Activated CD4-positive, alpha-beta T cell treated with anti-CD3 and anti-CD28 coated beads, Interleukin-2, amount 10 ng/mL, durations not matched to agents 24 days and 14 days (primary cell): ENCODE results near the gene PCDHGC5. TPM values are rescaled to one million over a fixed set of nuclear protein-coding genes. Genes with fewer than 3 reads are reported as not detected.

Source experiments
- DNase-seq: peaks from one replicate; pipeline ENCODE4 v3.0.0; 2022
- H3K27ac Mint-ChIP-seq: one replicate; pipeline ENCODE4 v1.8.0; 2022; ENCODE audit warnings: mild to moderate bottlenecking, mixed read lengths
- H3K27me3 Mint-ChIP-seq: one replicate; pipeline ENCODE4 v1.8.0; 2022; ENCODE audit warnings: mixed read lengths
- H3K36me3 Mint-ChIP-seq: one replicate; pipeline ENCODE4 v1.8.0; 2022; ENCODE audit warnings: low read depth, mild to moderate bottlenecking, mixed read lengths
- H3K4me1 Mint-ChIP-seq: one replicate; pipeline ENCODE4 v1.8.0; 2021; ENCODE audit warnings: mixed read lengths
- H3K4me3 Mint-ChIP-seq: one replicate; pipeline ENCODE4 v1.8.0; 2022; ENCODE audit warnings: mild to moderate bottlenecking, moderate library complexity, mixed read lengths
- H3K9me3 Mint-ChIP-seq: one replicate; pipeline ENCODE4 v1.8.0; 2021; ENCODE audit warnings: mixed read lengths
- intact Hi-C: fragments of 100-400 bp; cut with micrococcal nuclease; formaldehyde crosslinking; loops from one replicate; pipeline ENCODE4 v1.15.1; 2023
- total RNA-seq: library from RNA; stranded (reverse); gene quantifications from 2 replicates; pipeline ENCODE4 v1.2.3, GENCODE V29; 2022

Gene PCDHGC5
- total RNA-seq, 1 donor from 2014 or later = not detected

GRCh38 chr5:141495453-141495811, 6.6 kb downstream of the PCDHGC5 start:
- Mint-ChIP-seq H3K27ac (no peak overlapping the region), H3K27me3 (peaks cover 52% of the 10 kb centered on the region), H3K4me1 (peaks cover 2% of the 10 kb centered on the region), H3K9me3 (no peaks in the 10 kb centered on the region), H3K4me3 (no peak overlapping the region), H3K36me3 (no peaks in the 10 kb centered on the region)
- no peak for DNase-seq
- intact Hi-C loops = no loop called here

GRCh38 chr5:141496038-141496437, 7.2 kb downstream of the PCDHGC5 start:
- Mint-ChIP-seq H3K27ac (no peak overlapping the region), H3K4me3 (no peak overlapping the region), H3K27me3 (peaks cover 46% of the 10 kb centered on the region), H3K36me3 (no peaks in the 10 kb centered on the region), H3K4me1 (peaks cover 2% of the 10 kb centered on the region), H3K9me3 (no peaks in the 10 kb centered on the region)
- intact Hi-C loops = no loop called here
- DNase-seq = no peak

GRCh38 chr5:141501761-141502160, 12.9 kb downstream of the PCDHGC5 start:
- H3K9me3 Mint-ChIP-seq = no peaks in the 10 kb centered on the region
- intact Hi-C loops = no loop called here
- H3K27me3 Mint-ChIP-seq = peaks cover 4% of the 10 kb centered on the region
- H3K4me1 Mint-ChIP-seq = no peaks in the 10 kb centered on the region
- H3K27ac Mint-ChIP-seq = no peak overlapping the region
- no peaks in the 10 kb centered on the region for H3K36me3 Mint-ChIP-seq
- no peak overlapping the region for H3K4me3 Mint-ChIP-seq
- DNase-seq = no peak

GRCh38 chr5:141503681-141504080, 14.8 kb downstream of the PCDHGC5 start:
- Mint-ChIP-seq H3K9me3 (no peaks in the 10 kb centered on the region), H3K4me3 (no peak overlapping the region), H3K36me3 (no peaks in the 10 kb centered on the region), H3K4me1 (peaks cover 2% of the 10 kb centered on the region), H3K27me3 (peaks cover 3% of the 10 kb centered on the region), H3K27ac (no peak overlapping the region)
- intact Hi-C loops = no loop called here
- DNase-seq = no peak

GRCh38 chr5:141504216-141504615, 15.3 kb downstream of the PCDHGC5 start:
- Mint-ChIP-seq H3K4me1 (peaks cover 5% of the 10 kb centered on the region), H3K4me3 (no peak overlapping the region), H3K27ac (no peak overlapping the region), H3K27me3 (no peaks in the 10 kb centered on the region), H3K9me3 (no peaks in the 10 kb centered on the region), H3K36me3 (no peaks in the 10 kb centered on the region)
- intact Hi-C loops = no loop called here
- DNase-seq = no peak

- H3K27me3 Mint-ChIP-seq = no peaks in the 10 kb centered on the region
- H3K27ac Mint-ChIP-seq = no peak overlapping the region
- no peak for DNase-seq
- intact Hi-C loops = no loop called here
- H3K4me3 Mint-ChIP-seq = no peak overlapping the region
- no peaks in the 10 kb centered on the region for H3K9me3 Mint-ChIP-seq
- peaks cover 6% of the 10 kb centered on the region for H3K4me1 Mint-ChIP-seq
- no peaks in the 10 kb centered on the region for H3K36me3 Mint-ChIP-seq
Measured at GRCh38 chr5:141506381-141507155, 17.7 kb downstream of the PCDHGC5 start.

- no peak for DNase-seq
- no peak overlapping the region for H3K4me3 Mint-ChIP-seq
- no peaks in the 10 kb centered on the region for H3K27me3 Mint-ChIP-seq
Measured at GRCh38 chr5:141507387-141508091, 18.7 kb downstream of the PCDHGC5 start.

GRCh38 chr5:141508440-141508797, 19.5 kb downstream of the PCDHGC5 start:
- no peak overlapping the region for H3K27ac Mint-ChIP-seq
- peaks cover 18% of the 10 kb centered on the region for H3K4me1 Mint-ChIP-seq
- H3K36me3 Mint-ChIP-seq = peaks cover 2% of the 10 kb centered on the region
- no peak for DNase-seq
- H3K27me3 Mint-ChIP-seq = no peaks in the 10 kb centered on the region
- H3K9me3 Mint-ChIP-seq = no peaks in the 10 kb centered on the region
- intact Hi-C loops = no loop called here
- no peak overlapping the region for H3K4me3 Mint-ChIP-seq

More at GRCh38 chr5:141507387-141508091, 18.7 kb downstream of the PCDHGC5 start:
- Mint-ChIP-seq H3K4me1 (peaks cover 11% of the 10 kb centered on the region), H3K9me3 (no peaks in the 10 kb centered on the region), H3K36me3 (no peaks in the 10 kb centered on the region), H3K27ac (no peak overlapping the region)
- intact Hi-C loops = no loop called here

- intact Hi-C loops = no loop called here
- peaks cover 24% of the 10 kb centered on the region for H3K4me1 Mint-ChIP-seq
- H3K36me3 Mint-ChIP-seq = peaks cover 6% of the 10 kb centered on the region
- no peaks in the 10 kb centered on the region for H3K27me3 Mint-ChIP-seq
- DNase-seq = no peak
- no peaks in the 10 kb centered on the region for H3K9me3 Mint-ChIP-seq
- H3K27ac Mint-ChIP-seq = peak overlapping the region; percentile 72
- H3K4me3 Mint-ChIP-seq = no peak overlapping the region
Measured at GRCh38 chr5:141508798-141509611, 20.1 kb downstream of the PCDHGC5 start.

- Mint-ChIP-seq H3K27me3 (no peaks in the 10 kb centered on the region), H3K4me1 (peaks cover 31% of the 10 kb centered on the region), H3K36me3 (peaks cover 6% of the 10 kb centered on the region), H3K27ac (no peak overlapping the region), H3K9me3 (no peaks in the 10 kb centered on the region), H3K4me3 (no peak overlapping the region)
- intact Hi-C loops = loop anchor here (5.0 kb wide), 3 partner anchors 52 to 153 kb away; partner anchors contain the start of genes PCDHGA10, PCDHGA4 and PCDHGB2
- no peak for DNase-seq
Measured at GRCh38 chr5:141510160-141510559, 21.3 kb downstream of the PCDHGC5 start.

GRCh38 chr5:141510850-141511601, 22.1 kb downstream of the PCDHGC5 start:
- no peaks in the 10 kb centered on the region for H3K9me3 Mint-ChIP-seq
- intact Hi-C loops = loop anchor here (5.0 kb wide), 3 partner anchors 51 to 154 kb away; partner anchors contain the start of genes PCDHGA10, PCDHGA4 and PCDHGB2

GRCh38 chr5:141511771-141512325, 23.0 kb downstream of the PCDHGC5 start:
- no peak for DNase-seq
- no peaks in the 10 kb centered on the region for H3K9me3 Mint-ChIP-seq
- no peak overlapping the region for H3K4me3 Mint-ChIP-seq
- H3K36me3 Mint-ChIP-seq = peaks cover 16% of the 10 kb centered on the region
- H3K4me1 Mint-ChIP-seq = peaks cover 31% of the 10 kb centered on the region
- intact Hi-C loops = loop anchor here (1.0 to 5.0 kb wide), 6 partner anchors 37 to 192 kb away; partner anchors contain the start of genes PCDHGA10, PCDHGA11, PCDHGA4 and PCDHGB2
- no peak overlapping the region for H3K27ac Mint-ChIP-seq
- H3K27me3 Mint-ChIP-seq = no peaks in the 10 kb centered on the region

More at GRCh38 chr5:141510850-141511601, 22.1 kb downstream of the PCDHGC5 start:
- peaks cover 31% of the 10 kb centered on the region for H3K4me1 Mint-ChIP-seq
- peaks cover 8% of the 10 kb centered on the region for H3K36me3 Mint-ChIP-seq
- no peak overlapping the region for H3K27ac Mint-ChIP-seq
- DNase-seq = no peak
- no peaks in the 10 kb centered on the region for H3K27me3 Mint-ChIP-seq
- H3K4me3 Mint-ChIP-seq = no peak overlapping the region
